Measurements from ENCODE around the gene RAD51B. TPM values are rescaled to one million over a fixed set of nuclear protein-coding genes. Genes with fewer than 3 reads are reported as not detected.
A peak's percentile ranks its signal among the peaks of the same experiment; 100 is the strongest.

RAD51B gene
- polyA plus RNA-seq, 1 donor (not counting 4 experiments of a cell fraction or from before 2014, with no cell fraction given), result 13.3 TPM

- FAIRE-seq, result peak; percentile 17
- Histone ChIP-seq H3K4me2 (ENCODE audit: control insufficient read depth, extremely low read depth, insufficient read depth, low read depth, low read length) (no peak overlapping the region), H3K9me3 (ENCODE audit: control insufficient read depth, low read depth, low read length) (no peaks in the 10 kb centered on the region), H3K36me3 (ENCODE audit: control insufficient read depth in 2 of 2, extremely low read depth in 1 of 2, insufficient read depth in 2 of 2, low read length in 2 of 2) (no peaks in the 10 kb centered on the region), H3K79me2 (ENCODE audit: control insufficient read depth, insufficient read depth, low read length) (no peaks in the 10 kb centered on the region), H2AFZ (ENCODE audit: control insufficient read depth, low read length) (no peak overlapping the region), H3K27me3 (ENCODE audit: control insufficient read depth, extremely low read depth, insufficient read depth, low read length) (no peaks in the 10 kb centered on the region), H3K9ac (ENCODE audit: control insufficient read depth, extremely low read depth, insufficient read depth, low read length) (no peak overlapping the region), H3K27ac (ENCODE audit: control insufficient read depth, insufficient read depth, low read length) (no peak overlapping the region), H4K20me1 (ENCODE audit: control insufficient read depth, extremely low read depth, insufficient read depth, low read length) (no peaks in the 10 kb centered on the region), H3K4me3 (ENCODE audit: control insufficient read depth in 2 of 3, extremely low read depth in 1 of 3, insufficient read depth in 2 of 3, low read depth in 1 of 3, low read length in 3 of 3) (no peak overlapping the region), H3K9me1 (ENCODE audit: control insufficient read depth, extremely low read depth, insufficient read depth, low read length) (no peaks in the 10 kb centered on the region), H3K4me1 (ENCODE audit: control insufficient read depth, extremely low read depth, insufficient read depth, low read length) (peaks cover 12% of the 10 kb centered on the region)
- no peak for TF ChIP-seq CTCF (optimal IDR thresholded peaks at IDR 0.05 in 1 of 3, IDR thresholded peaks at IDR 0.05 in 1 of 3, conservative IDR thresholded peaks at IDR 0.05 in 1 of 3; ENCODE audit: extremely low read depth in 1 of 3, insufficient read depth in 2 of 3, low read length in 3 of 3)
- no peak for TF ChIP-seq EZH2 (IDR thresholded peaks at IDR 0.05; ENCODE audit: low read length)
- dilution Hi-C loops (cut with MboI; ENCODE audit: extremely low pct_ligation_motif_present, low sequenced_read_pairs), result no loop called here
- no peak for DNase-seq (ENCODE audit: low read depth, low spot score)
Observed at GRCh38 chr14:68598089-68598488, 778.5 kb downstream of the RAD51B start.

- DNase-seq (ENCODE audit: low read depth, low spot score) (no peak), FAIRE-seq (peak; percentile 13)
- no peaks in the 10 kb centered on the region for H3K9me3 ChIP-seq (ENCODE audit: control insufficient read depth, low read depth, low read length)
Observed at GRCh38 chr14:68598621-68599447, 779.3 kb downstream of the RAD51B start.

More at GRCh38 chr14:68598621-68599447, 779.3 kb downstream of the RAD51B start:
- Histone ChIP-seq H3K4me3 (ENCODE audit: control insufficient read depth in 2 of 3, extremely low read depth in 1 of 3, insufficient read depth in 2 of 3, low read depth in 1 of 3, low read length in 3 of 3) (no peak overlapping the region), H3K9ac (ENCODE audit: control insufficient read depth, extremely low read depth, insufficient read depth, low read length) (no peak overlapping the region), H3K4me1 (ENCODE audit: control insufficient read depth, extremely low read depth, insufficient read depth, low read length) (peaks cover 12% of the 10 kb centered on the region), H3K36me3 (ENCODE audit: control insufficient read depth in 2 of 2, extremely low read depth in 1 of 2, insufficient read depth in 2 of 2, low read length in 2 of 2) (no peaks in the 10 kb centered on the region), H2AFZ (ENCODE audit: control insufficient read depth, low read length) (no peak overlapping the region), H4K20me1 (ENCODE audit: control insufficient read depth, extremely low read depth, insufficient read depth, low read length) (no peaks in the 10 kb centered on the region), H3K27me3 (ENCODE audit: control insufficient read depth, extremely low read depth, insufficient read depth, low read length) (no peaks in the 10 kb centered on the region), H3K4me2 (ENCODE audit: control insufficient read depth, extremely low read depth, insufficient read depth, low read depth, low read length) (no peak overlapping the region), H3K79me2 (ENCODE audit: control insufficient read depth, insufficient read depth, low read length) (no peaks in the 10 kb centered on the region), H3K27ac (ENCODE audit: control insufficient read depth, insufficient read depth, low read length) (peak overlapping the region; percentile 29), H3K9me1 (ENCODE audit: control insufficient read depth, extremely low read depth, insufficient read depth, low read length) (no peaks in the 10 kb centered on the region)
- dilution Hi-C loops (cut with MboI; ENCODE audit: extremely low pct_ligation_motif_present, low sequenced_read_pairs), result no loop called here
- TF ChIP-seq EZH2 (IDR thresholded peaks at IDR 0.05; ENCODE audit: low read length) (no peak), CTCF (optimal IDR thresholded peaks at IDR 0.05 in 1 of 3, IDR thresholded peaks at IDR 0.05 in 1 of 3, conservative IDR thresholded peaks at IDR 0.05 in 1 of 3; ENCODE audit: extremely low read depth in 1 of 3, insufficient read depth in 2 of 3, low read length in 3 of 3) (no peak)

Data from keratinocyte (primary cell).